ENCODE measurements around the gene GHRH. TPM values are rescaled to one million over a fixed set of nuclear protein-coding genes. Genes with fewer than 3 reads are reported as not detected.
A peak's percentile ranks its signal among the peaks of the same experiment; 100 is the strongest.

GHRH gene
- not detected in 2 replicates for total RNA-seq (2014; rRNA removed; shearing (Covaris generic))

GRCh38 chr20:37261714-37262113 is at the start of gene GHRH:
Gene GHRH, minus strand, starts transcription at chr20:37261814. Its CDS starts 4,925 bp downstream, at chr20:37256889.
- no peak for DNase-seq (ENCODE audit: low spot score)

GRCh38 chr20:37310951-37311350 is 49.3 kb upstream of the GHRH start:
- no peak for DNase-seq (ENCODE audit: low spot score)

- DNase-seq (ENCODE audit: low spot score): no peak
These were observed 48.4 kb upstream of the GHRH start for GRCh38 chr20:37309936-37310590.

GRCh38 chr20:37309290-37309689 is 47.7 kb upstream of the GHRH start:
- DNase-seq (ENCODE audit: low spot score): no peak

GRCh38 chr20:37308086-37309050 is 46.8 kb upstream of the GHRH start:
- DNase-seq (ENCODE audit: low spot score): no peak

- no peak for DNase-seq (ENCODE audit: low spot score)
These were observed 44.2 kb upstream of the GHRH start for GRCh38 chr20:37305839-37306238.

GRCh38 chr20:37305079-37305478 is 43.5 kb upstream of the GHRH start:
- DNase-seq (ENCODE audit: low spot score): no peak

GRCh38 chr20:37303637-37304036 is 42.0 kb upstream of the GHRH start:
- DNase-seq (ENCODE audit: low spot score): no peak

- no peak for DNase-seq (ENCODE audit: low spot score)
These were observed 41.4 kb upstream of the GHRH start for GRCh38 chr20:37302981-37303380.

GRCh38 chr20:37301558-37301957 is 39.9 kb upstream of the GHRH start:
- DNase-seq (ENCODE audit: low spot score): no peak

- no peak for DNase-seq (ENCODE audit: low spot score)
These were observed 39.5 kb upstream of the GHRH start for GRCh38 chr20:37301120-37301519.

- no peak for DNase-seq (ENCODE audit: low spot score)
These were observed 38.3 kb upstream of the GHRH start for GRCh38 chr20:37299718-37300528.

- DNase-seq (ENCODE audit: low spot score): no peak
These were observed 36.8 kb upstream of the GHRH start for GRCh38 chr20:37298190-37298939.

- DNase-seq (ENCODE audit: low spot score): no peak
These were observed 35.6 kb upstream of the GHRH start for GRCh38 chr20:37297066-37297736.

GRCh38 chr20:37296371-37296770 is 34.8 kb upstream of the GHRH start:
- no peak for DNase-seq (ENCODE audit: low spot score)

- DNase-seq (ENCODE audit: low spot score): no peak
These were observed 34.0 kb upstream of the GHRH start for GRCh38 chr20:37295595-37295994.

GRCh38 chr20:37295001-37295400 is 33.4 kb upstream of the GHRH start:
- DNase-seq (ENCODE audit: low spot score): peak; percentile 68

GRCh38 chr20:37294262-37294981 is 32.8 kb upstream of the GHRH start:
- DNase-seq (ENCODE audit: low spot score): no peak

GRCh38 chr20:37293301-37293943 is 31.8 kb upstream of the GHRH start:
- no peak for DNase-seq (ENCODE audit: low spot score)

GRCh38 chr20:37291724-37292126 is 30.1 kb upstream of the GHRH start:
- no peak for DNase-seq (ENCODE audit: low spot score)

Measured in H4 (cell line).